Measurements from ENCODE around the gene FABP7.

FABP7 gene

DNA sequence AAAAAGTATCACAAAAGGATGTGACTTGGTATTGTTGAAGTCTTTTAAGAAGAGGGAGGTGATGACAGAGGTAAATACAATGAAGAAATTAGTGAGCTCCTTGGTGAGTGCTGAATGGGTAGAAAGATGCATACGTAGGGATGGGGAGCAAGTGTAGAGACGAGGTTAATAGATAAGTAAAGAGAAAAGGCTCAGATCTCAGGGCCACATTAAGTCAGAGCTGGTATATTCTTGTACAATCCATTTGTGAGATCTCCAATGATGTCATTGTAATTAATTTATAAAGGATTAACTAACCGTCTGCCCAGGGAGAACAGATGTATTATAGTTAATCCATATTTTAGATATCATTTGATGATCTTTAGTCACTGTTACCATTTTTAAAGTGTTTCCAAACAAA is 52.9 kb downstream of the FABP7 start:
- no peak for DNase-seq (ENCODE audit: low read depth in 2 of 2, low spot score in 1 of 2)

DNA sequence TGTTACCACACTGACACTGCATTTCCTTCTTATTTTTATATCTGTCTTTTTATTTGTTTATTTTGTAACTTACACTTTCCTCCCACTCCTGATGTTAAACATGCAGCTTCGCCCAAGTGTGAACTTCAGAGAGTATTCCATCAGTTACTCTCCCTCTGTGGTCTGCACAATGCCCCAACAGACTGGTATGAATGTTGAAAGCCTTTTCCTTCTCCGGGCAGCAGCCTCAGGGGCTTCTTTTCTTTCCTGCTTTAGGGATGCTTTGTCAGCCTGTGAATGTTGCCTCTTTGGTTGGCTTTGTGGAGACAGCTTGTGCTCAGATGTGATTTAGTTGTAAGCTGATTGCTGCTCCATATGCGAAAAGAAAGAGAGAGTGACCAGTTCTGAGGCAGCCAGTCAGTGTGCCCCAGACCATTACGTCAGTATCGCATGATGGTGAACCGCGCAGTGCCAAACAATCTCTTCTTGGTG is 53.5 kb downstream of the FABP7 start:
- no peak for DNase-seq (ENCODE audit: low read depth in 2 of 2, low spot score in 1 of 2)

Data from stimulated activated CD8-positive, alpha-beta memory T cell treated with anti-CD3 and anti-CD28 coated beads, Interleukin-4, amount 100 ng/mL, for 1 hour (primary cell).